ENCODE measurements around the gene ZNF750. TPM values are rescaled to one million over a fixed set of nuclear protein-coding genes. Genes with fewer than 3 reads are reported as not detected.

The ZNF750 gene
- polyA plus RNA-seq, 1 donor (not counting 4 experiments of a cell fraction or from before 2014, with no cell fraction given) = 5.5 TPM

- no peaks in the 10 kb centered on the region for H3K9me3 ChIP-seq (ENCODE audit: control insufficient read depth, low read depth, low read length)
- H4K20me1 ChIP-seq (ENCODE audit: control insufficient read depth, extremely low read depth, insufficient read depth, low read length) = no peaks in the 10 kb centered on the region
- no peak overlapping the region for H3K9ac ChIP-seq (ENCODE audit: control insufficient read depth, extremely low read depth, insufficient read depth, low read length)
- FAIRE-seq (no peak), DNase-seq (ENCODE audit: low read depth, low spot score) (no peak)
- H3K36me3 ChIP-seq (ENCODE audit: control insufficient read depth in 2 of 2, extremely low read depth in 1 of 2, insufficient read depth in 2 of 2, low read length in 2 of 2) = peaks cover 6 to 8% of the 10 kb centered on the region in 2 experiments
- peaks cover 11% of the 10 kb centered on the region for H3K4me1 ChIP-seq (ENCODE audit: control insufficient read depth, extremely low read depth, insufficient read depth, low read length)
- no peaks in the 10 kb centered on the region for H3K27me3 ChIP-seq (ENCODE audit: control insufficient read depth, extremely low read depth, insufficient read depth, low read length)
- peaks cover 19% of the 10 kb centered on the region for H3K79me2 ChIP-seq (ENCODE audit: control insufficient read depth, insufficient read depth, low read length)
- dilution Hi-C loops (cut with MboI; ENCODE audit: extremely low pct_ligation_motif_present, low sequenced_read_pairs) = no loop called here
- H3K27ac ChIP-seq (ENCODE audit: control insufficient read depth, insufficient read depth, low read length) = no peak overlapping the region
- H3K4me2 ChIP-seq (ENCODE audit: control insufficient read depth, extremely low read depth, insufficient read depth, low read depth, low read length) = no peak overlapping the region
- H3K4me3 ChIP-seq (ENCODE audit: control insufficient read depth in 2 of 3, extremely low read depth in 1 of 3, insufficient read depth in 2 of 3, low read depth in 1 of 3, low read length in 3 of 3) = no peak overlapping the region
- no peaks in the 10 kb centered on the region for H3K9me1 ChIP-seq (ENCODE audit: control insufficient read depth, extremely low read depth, insufficient read depth, low read length)
- H2AFZ ChIP-seq (ENCODE audit: control insufficient read depth, low read length) = no peak overlapping the region
- TF ChIP-seq CTCF (optimal IDR thresholded peaks at IDR 0.05 in 1 of 3, IDR thresholded peaks at IDR 0.05 in 1 of 3, conservative IDR thresholded peaks at IDR 0.05 in 1 of 3; ENCODE audit: extremely low read depth in 1 of 3, insufficient read depth in 2 of 3, low read length in 3 of 3) (no peak), EZH2 (IDR thresholded peaks at IDR 0.05; ENCODE audit: low read length) (no peak)
Observed at GRCh38 chr17:82867763-82868325, 28.0 kb upstream of the ZNF750 start.

DNA sequence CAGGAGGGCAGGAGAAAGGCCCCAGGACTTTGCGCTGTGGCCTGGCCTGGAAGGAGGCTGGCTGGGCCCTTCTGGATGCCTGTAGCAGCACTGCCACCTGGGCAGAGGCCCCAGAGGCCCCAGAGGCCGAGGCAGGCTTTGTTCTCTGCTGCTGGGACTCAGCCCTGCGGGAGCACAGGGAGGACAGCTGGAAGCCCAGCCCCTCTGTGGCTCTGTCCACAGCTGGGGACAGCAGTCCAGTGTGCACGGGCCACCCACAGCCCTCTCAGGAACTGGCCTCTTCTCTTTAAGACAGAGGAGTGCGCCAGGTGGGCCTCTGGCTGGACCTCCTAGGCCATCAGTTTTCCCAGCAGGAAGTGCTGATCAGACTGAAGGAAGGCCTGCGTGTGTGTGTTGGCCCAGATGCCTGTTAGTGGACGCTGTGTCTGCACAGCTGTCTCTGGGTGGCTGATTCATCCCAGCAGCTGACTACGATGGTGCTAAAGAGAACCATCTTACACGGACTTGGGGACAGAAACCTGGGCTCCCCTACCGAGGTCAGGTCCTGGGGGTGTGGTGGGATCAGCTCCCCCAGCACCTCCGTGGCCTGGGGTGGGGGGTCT lies 26.9 kb upstream of the ZNF750 start:
- Histone ChIP-seq H3K4me3 (ENCODE audit: control insufficient read depth in 2 of 3, extremely low read depth in 1 of 3, insufficient read depth in 2 of 3, low read depth in 1 of 3, low read length in 3 of 3) (no peak overlapping the region), H3K27ac (ENCODE audit: control insufficient read depth, insufficient read depth, low read length) (no peak overlapping the region), H3K79me2 (ENCODE audit: control insufficient read depth, insufficient read depth, low read length) (peaks cover 19% of the 10 kb centered on the region), H3K27me3 (ENCODE audit: control insufficient read depth, extremely low read depth, insufficient read depth, low read length) (no peaks in the 10 kb centered on the region), H3K9me1 (ENCODE audit: control insufficient read depth, extremely low read depth, insufficient read depth, low read length) (no peaks in the 10 kb centered on the region), H3K4me2 (ENCODE audit: control insufficient read depth, extremely low read depth, insufficient read depth, low read depth, low read length) (no peak overlapping the region), H3K4me1 (ENCODE audit: control insufficient read depth, extremely low read depth, insufficient read depth, low read length) (peaks cover 11% of the 10 kb centered on the region), H3K36me3 (ENCODE audit: control insufficient read depth in 2 of 2, extremely low read depth in 1 of 2, insufficient read depth in 2 of 2, low read length in 2 of 2) (peaks cover 1 to 6% of the 10 kb centered on the region in 2 experiments), H2AFZ (ENCODE audit: control insufficient read depth, low read length) (no peak overlapping the region), H3K9ac (ENCODE audit: control insufficient read depth, extremely low read depth, insufficient read depth, low read length) (no peak overlapping the region), H3K9me3 (ENCODE audit: control insufficient read depth, low read depth, low read length) (no peaks in the 10 kb centered on the region), H4K20me1 (ENCODE audit: control insufficient read depth, extremely low read depth, insufficient read depth, low read length) (no peaks in the 10 kb centered on the region)
- TF ChIP-seq CTCF (optimal IDR thresholded peaks at IDR 0.05 in 1 of 3, IDR thresholded peaks at IDR 0.05 in 1 of 3, conservative IDR thresholded peaks at IDR 0.05 in 1 of 3; ENCODE audit: extremely low read depth in 1 of 3, insufficient read depth in 2 of 3, low read length in 3 of 3) (no peak), EZH2 (IDR thresholded peaks at IDR 0.05; ENCODE audit: low read length) (no peak)
- FAIRE-seq (no peak), DNase-seq (ENCODE audit: low read depth, low spot score) (no peak)
- dilution Hi-C loops (cut with MboI; ENCODE audit: extremely low pct_ligation_motif_present, low sequenced_read_pairs) = no loop called here

Measured in keratinocyte (primary cell).